Cardiac muscle cell (in vitro differentiated cells and primary cell): ENCODE data around the gene MUC16. TPM values are rescaled to one million over a fixed set of nuclear protein-coding genes. Genes with fewer than 3 reads are reported as not detected.
"Not testable (repeated sequence)": the region's sequence is repeated elsewhere in the genome, so short reads cannot be mapped to it uniquely, and the experiment has no call there.

Source experiments
- DNase-seq, 2 donors: peaks; one replicate each; pipeline versions ENCODE4 v3.0.0 to v3.0.0-alpha.2; 2010 to 2017; ENCODE audit warnings: low read depth in 1 of 2, low spot score in 1 of 2
- H3K27ac ChIP-seq: fragments of 200-600 bp; sonication (generic); 2 replicates; pipeline ENCODE4 v1.5.1; 2016
- H3K27me3 ChIP-seq: fragments of 200-600 bp; sonication (generic); 2 replicates; pipeline ENCODE4 v1.6.0; 2016; ENCODE audit warnings: control low read depth
- H3K36me3 ChIP-seq: fragments of 200-600 bp; sonication (generic); 2 replicates; pipeline ENCODE4 v1.5.1; 2016; ENCODE audit warnings: control low read depth
- H3K4me1 ChIP-seq: fragments of 200-600 bp; sonication (generic); 2 replicates; pipeline ENCODE4 v1.8.1; 2017; ENCODE audit warnings: low read depth, mild to moderate bottlenecking, mixed run types
- H3K4me3 ChIP-seq: fragments of 200-600 bp; sonication (generic); 2 replicates; pipeline ENCODE4 v1.5.1; 2016; ENCODE audit warnings: mild to moderate bottlenecking
- H3K9me3 ChIP-seq: fragments of 200-600 bp; sonication (generic); 2 replicates; pipeline ENCODE4 v1.5.1; 2017; ENCODE audit warnings: low read depth, mild to moderate bottlenecking, control low read depth
- CTCF ChIP-seq: IDR thresholded peaks from 2 replicates; pipeline ENCODE4 v1.5.1; 2012; ENCODE audit warnings: low read depth, mild to moderate bottlenecking, low read length
- polyA plus RNA-seq: library from polyadenylated mRNA; unstranded; fragments of >200 nt; fragmentation: Nextera tagmentation; extraction: Ambion mirVana; gene quantifications from 2 replicates; pipeline ENCODE4 v1.2.1, GENCODE V29; 2016
- total RNA-seq: library from RNA; depleted of rRNA; stranded (reverse); fragments of >200 nt; gene quantifications from 2 replicates; pipeline ENCODE4 v1.2.3, GENCODE V29; 2016

Gene MUC16
- total and polyA plus RNA-seq, 2 experiments from 2014 or later, result not detected

GRCh38 chr19:9054207-9054606, 44.0 kb upstream of the MUC16 start:
- H3K4me1 ChIP-seq, result no peaks in the 10 kb centered on the region
- H3K9me3 ChIP-seq, result no peaks in the 10 kb centered on the region
- no peak overlapping the region for H3K4me3 ChIP-seq
- no peaks in the 10 kb centered on the region for H3K36me3 ChIP-seq
- no peak for TF ChIP-seq CTCF
- no peak for DNase-seq
- no peaks in the 10 kb centered on the region for H3K27me3 ChIP-seq
- H3K27ac ChIP-seq, result no peak overlapping the region

GRCh38 chr19:9053674-9054073, 43.5 kb upstream of the MUC16 start:
- DNase-seq, H3K36me3 ChIP-seq, H3K4me3 ChIP-seq, H3K9me3 ChIP-seq, H3K27me3 ChIP-seq, H3K27ac ChIP-seq, H3K4me1 ChIP-seq: not testable (repeated sequence)

DNA sequence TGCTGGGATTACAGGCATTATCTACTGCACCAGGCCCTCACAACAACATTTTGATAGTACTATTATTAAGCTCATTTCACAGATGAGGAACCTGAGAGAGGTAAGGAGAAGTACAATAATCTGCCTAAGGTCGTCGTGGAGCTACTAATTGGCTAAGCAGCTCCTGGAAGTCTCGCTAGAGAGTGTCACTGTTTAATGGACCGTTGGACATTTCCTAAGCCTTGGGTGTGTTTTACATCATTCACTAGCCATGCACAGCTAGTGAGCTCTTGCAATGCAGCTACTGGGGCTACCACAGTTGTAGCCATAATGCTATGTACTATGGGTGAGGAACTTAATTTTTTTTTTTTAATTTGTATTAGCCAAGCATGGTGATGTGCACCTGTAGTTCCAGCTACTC, 42.7 kb upstream of the MUC16 start:
- Histone ChIP-seq H3K36me3 (no peaks in the 10 kb centered on the region), H3K27ac (no peak overlapping the region), H3K27me3 (no peaks in the 10 kb centered on the region), H3K4me3 (no peak overlapping the region), H3K4me1 (no peaks in the 10 kb centered on the region), H3K9me3 (no peaks in the 10 kb centered on the region)
- no peak for TF ChIP-seq CTCF
- DNase-seq, result no peak

- no peak overlapping the region for H3K27ac ChIP-seq
- H3K4me1 ChIP-seq, result no peaks in the 10 kb centered on the region
- TF ChIP-seq CTCF, result no peak
- no peaks in the 10 kb centered on the region for H3K36me3 ChIP-seq
- H3K4me3 ChIP-seq, result no peak overlapping the region
- DNase-seq, result no peak
- H3K9me3 ChIP-seq, result no peaks in the 10 kb centered on the region
- H3K27me3 ChIP-seq, result no peaks in the 10 kb centered on the region
These were observed 36.5 kb upstream of the MUC16 start for GRCh38 chr19:9046694-9047093.

DNA sequence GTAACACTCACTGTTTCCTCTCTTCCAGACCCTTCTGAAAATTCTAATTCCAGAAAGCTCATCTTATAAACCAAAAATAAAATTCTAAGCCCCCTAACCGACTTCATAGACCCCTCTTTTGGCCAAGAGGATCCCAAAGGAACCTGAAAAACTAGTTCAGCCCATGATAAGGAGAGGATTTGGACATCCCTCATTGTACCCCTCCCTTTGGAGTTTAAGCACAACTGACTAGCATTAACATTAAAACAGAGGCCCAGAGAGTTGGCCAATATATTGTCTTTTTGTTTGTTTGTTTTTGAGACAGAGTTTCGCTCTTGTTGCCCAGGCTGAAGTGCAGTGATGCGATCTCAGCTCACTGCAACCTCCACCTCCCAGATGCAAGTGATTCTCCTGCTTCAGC, 34.2 kb upstream of the MUC16 start:
- Histone ChIP-seq H3K4me1 (no peaks in the 10 kb centered on the region), H3K27me3 (no peaks in the 10 kb centered on the region), H3K36me3 (no peaks in the 10 kb centered on the region), H3K4me3 (no peak overlapping the region), H3K9me3 (no peaks in the 10 kb centered on the region), H3K27ac (no peak overlapping the region)
- no peak for DNase-seq
- TF ChIP-seq CTCF, result no peak

- DNase-seq, result no peak
- no peak for TF ChIP-seq CTCF
- H3K4me3 ChIP-seq, result no peak overlapping the region
- no peaks in the 10 kb centered on the region for H3K9me3 ChIP-seq
- H3K27ac ChIP-seq, result no peak overlapping the region
- H3K27me3 ChIP-seq, result no peaks in the 10 kb centered on the region
- H3K36me3 ChIP-seq, result no peaks in the 10 kb centered on the region
- no peaks in the 10 kb centered on the region for H3K4me1 ChIP-seq
These were observed 33.3 kb upstream of the MUC16 start for GRCh38 chr19:9043524-9043923.
